K562 (cell line): ENCODE results near the gene RHOC. TPM values are rescaled to one million over a fixed set of nuclear protein-coding genes. Genes with fewer than 3 reads are reported as not detected.

Source experiments
- CCNT2 ChIP-seq: IDR thresholded peaks from 2 replicates; pipeline ENCODE4 v1.6.1; 2011; ENCODE audit warnings: borderline replicate concordance, low read depth, mild to moderate bottlenecking, moderate library complexity, mixed read lengths, low read length; ENCODE audit not compliant: insufficient read length; ENCODE audit errors: extremely low read depth
- CGGBP1 ChIP-seq: fragments of 250-450 bp; sonication (Bioruptor Pico); IDR thresholded peaks from 2 replicates; pipeline ENCODE4 v1.9.0; 2021; ENCODE audit warnings: mild to moderate bottlenecking
- CREM ChIP-seq: IDR thresholded peaks from 2 replicates; pipeline ENCODE4 v1.6.1; 2014; ENCODE audit warnings: antibody characterized with exemption, low read depth
- CTCF ChIP-seq, 3 experiments: IDR thresholded peaks in 2 of 3; conservative IDR thresholded peaks in 1 of 3; 2 replicates each; pipeline ENCODE4 v1.5.1; 2011 to 2012; ENCODE audit warnings: low read length in 3 of 3, mild to moderate bottlenecking in 3 of 3, control low read depth in 2 of 3, improper control_type of control experiment in 1 of 3, inconsistent platforms in 1 of 3, low read depth in 1 of 3, mixed read lengths in 1 of 3, moderate library complexity in 1 of 3; ENCODE audit not compliant: insufficient read depth in 2 of 3
- E2F1 ChIP-seq: sonication (generic); formaldehyde crosslinking; IDR thresholded peaks from 2 replicates; pipeline ENCODE4 v1.8.1; 2023; ENCODE audit warnings: mild to moderate bottlenecking, missing genetic modification reagents, moderate library complexity
- ETV6 ChIP-seq, 3 experiments: fragments of 150-350 bp in 1 of 3; sonication (generic) in 1 of 3; formaldehyde crosslinking in 1 of 3; IDR thresholded peaks; 2 replicates each; pipeline versions ENCODE4 v1.6.1 to v1.8.0; 2014 to 2022; ENCODE audit warnings: borderline replicate concordance in 2 of 3, low read depth in 2 of 3, antibody characterized with exemption in 1 of 3, low read length in 1 of 3, mild to moderate bottlenecking in 1 of 3, missing genetic modification reagents in 1 of 3
- FOXO4 ChIP-seq: fragments of 450-650 bp; formaldehyde crosslinking; IDR thresholded peaks from 2 replicates; pipeline ENCODE4 v1.4.0; 2020; ENCODE audit warnings: mild to moderate bottlenecking, moderate library complexity
- GMEB1 ChIP-seq: fragments of 250-450 bp; sonication (Bioruptor Pico); IDR thresholded peaks from 2 replicates; pipeline ENCODE4 v1.4.0; 2020; ENCODE audit warnings: mild to moderate bottlenecking
- KDM1A ChIP-seq, 2 experiments: fragments of 450-650 bp; IDR thresholded peaks; 2 replicates each; pipeline ENCODE4 v1.6.1; 2016; ENCODE audit warnings: mild to moderate bottlenecking in 2 of 2
- KLF10 ChIP-seq: fragments of 250-450 bp; sonication (Bioruptor Pico); IDR thresholded peaks from 2 replicates; pipeline ENCODE4 v1.6.1; 2021; ENCODE audit warnings: matching md5 sums
- NCOA1 ChIP-seq: fragments of 450-650 bp; IDR thresholded peaks from 2 replicates; pipeline ENCODE4 v1.6.1; 2016; ENCODE audit warnings: low read depth
- NR4A1 ChIP-seq, 2 experiments: fragments of 250-450 bp in 1 of 2; fragments of 450-650 bp in 1 of 2; sonication (Bioruptor Pico) in 1 of 2; IDR thresholded peaks; 2 replicates each; pipeline versions ENCODE4 v1.4.0 to v1.6.1; 2016 to 2020; ENCODE audit warnings: mild to moderate bottlenecking in 2 of 2, missing compliant biosample characterization in 1 of 2, missing genetic modification characterization in 1 of 2, moderate library complexity in 1 of 2
- SPI1 ChIP-seq: IDR thresholded peaks from 2 replicates; pipeline ENCODE4 v1.6.1; 2011; ENCODE audit warnings: low read depth, low read length, control low read depth, borderline replicate concordance
- TCF7L2 ChIP-seq: fragments of 150-350 bp; IDR thresholded peaks from 2 replicates; pipeline ENCODE4 v1.6.1; 2016; ENCODE audit warnings: low read depth, mild to moderate bottlenecking, low read length, moderate library complexity
- THRB ChIP-seq: fragments of 450-650 bp; formaldehyde crosslinking; conservative IDR thresholded peaks from 2 replicates; pipeline ENCODE4 v1.4.0; 2022; ENCODE audit warnings: mild to moderate bottlenecking, missing genetic modification characterization
- WHSC1 ChIP-seq: IDR thresholded peaks from one replicate; pipeline ENCODE4 v1.6.1; 2012; ENCODE audit warnings: low read length, control low read depth, inconsistent platforms
- ZNF174 ChIP-seq: fragments of 250-450 bp; sonication (Bioruptor Pico); IDR thresholded peaks from 2 replicates; pipeline ENCODE4 v1.4.0; 2020; ENCODE audit warnings: mild to moderate bottlenecking
- ZNF77 ChIP-seq: fragments of 250-450 bp; sonication (Bioruptor Pico); IDR thresholded peaks from 2 replicates; pipeline ENCODE4 v1.5.0; 2020
- polyA plus RNA-seq, 8 experiments: library from polyadenylated mRNA; depleted of rRNA in 4 of 8; stranded (reverse) in 5 of 8; unstranded in 3 of 8; fragments of >200 nt; fragmentation: Nextera tagmentation in 2 of 8; fragmentation: Illumina TruSeq in 1 of 8; extraction: Ambion mirVana in 2 of 8; extraction: Trizol in 1 of 8; gene quantifications; 2 replicates each; pipeline versions ENCODE4 v1.2.1 to v1.2.3, GENCODE V29; 2011 to 2014; ENCODE audit warnings: inconsistent platforms in 1 of 8, missing spikeins in 1 of 8
- total RNA-seq, 7 experiments: library from RNA; depleted of rRNA in 6 of 7; stranded (reverse); fragments of >200 nt in 6 of 7; fragmentation: Illumina TruSeq in 2 of 7; extraction: Trizol in 2 of 7; gene quantifications; 2 replicates each; pipeline versions ENCODE4 v1.2.1 to v1.2.3, GENCODE V29; 2011 to 2021; ENCODE audit warnings: low replicate concordance in 1 of 7

RHOC gene
- total and polyA plus RNA-seq, 9 of the 15 experiments (the other 6 are each of a cell fraction or from before 2014, with no cell fraction given), result 35.2 to 364 (median 204) TPM

GRCh38 chr1:112673592-112674439 is 33.1 kb downstream of the RHOC start (continued):
- TF ChIP-seq THRB (CRISPR knock-in tag), result peak; percentile 52; the same call in 1 of the 2 replicates
- TF ChIP-seq ETV6 (IDR thresholded peaks at IDR 0.05; ENCODE audit: borderline replicate concordance in 1 of 2, low read depth in 2 of 2, low read length in 1 of 2), result no peak
- TF ChIP-seq ETV6 (CRISPR knock-in tag; IDR thresholded peaks at IDR 0.05; ENCODE audit: borderline replicate concordance), result peak; percentile 40; the same call in 1 of the 2 replicates
- TF ChIP-seq KLF10 (CRISPR knock-in tag), result 0 out of 2 replicates have a peak, but pooled peaks have one; percentile 78
- TF ChIP-seq SPI1, result no peak
- no peak for TF ChIP-seq GMEB1 (CRISPR knock-in tag)
- TF ChIP-seq FOXO4, result 0 out of 2 replicates have a peak, but pooled peaks have one; percentile 47
- 0 out of 2 replicates have a peak, but pooled peaks have one; percentile 53 for TF ChIP-seq CGGBP1 (CRISPR knock-in tag)
- TF ChIP-seq WHSC1, result no peak
- peak; percentile 28 for TF ChIP-seq CCNT2
- peak; percentile 79 for TF ChIP-seq CREM
- TF ChIP-seq NR4A1 (CRISPR knock-in tag; IDR thresholded peaks at IDR 0.05), result no peak
- no peak for TF ChIP-seq NR4A1 (tag; IDR thresholded peaks at IDR 0.05)
- no peak for TF ChIP-seq ZNF174 (CRISPR knock-in tag)
- TF ChIP-seq E2F1 (CRISPR knock-in tag), result 0 out of 2 replicates have a peak, but pooled peaks have one; percentile 13
- peak; percentile 53 to 62 (median 57) for TF ChIP-seq CTCF (IDR thresholded peaks at IDR 0.05 in 2 of 3, conservative IDR thresholded peaks at IDR 0.05 in 1 of 3; ENCODE audit: insufficient read depth in 2 of 3, low read depth in 1 of 3, low read length in 3 of 3)
- no peak for TF ChIP-seq NCOA1
- no peak for TF ChIP-seq ZNF77 (CRISPR knock-in tag)
- peak; percentile 98 for TF ChIP-seq KDM1A (IDR thresholded peaks at IDR 0.05)
- TF ChIP-seq TCF7L2, result no peak
